ENCODE measurements around the gene FOXRED1. TPM values are rescaled to one million over a fixed set of nuclear protein-coding genes. Genes with fewer than 3 reads are reported as not detected.

The FOXRED1 gene
- total and polyA plus RNA-seq, 2 of the 13 experiments (the other 11 are each of a cell fraction or from before 2014, with no cell fraction given), result 29.6 to 42.9 TPM

- no peak for TF ChIP-seq ARNT (IDR thresholded peaks at IDR 0.05)
- peak; percentile 76; the same call in 1 of the 2 replicates for TF ChIP-seq FLYWCH1 (CRISPR knock-in tag; IDR thresholded peaks at IDR 0.05)
- TF ChIP-seq ZNF33A (CRISPR knock-in tag; IDR thresholded peaks at IDR 0.05; ENCODE audit: borderline replicate concordance), result 0 out of 2 replicates have a peak, but pooled peaks have one; percentile 63
- peak; percentile 98; the same call in 1 of the 2 replicates for TF ChIP-seq AHR (CRISPR knock-in tag; IDR thresholded peaks at IDR 0.05)
- no peak; the same call in 1 of the 2 replicates for TF ChIP-seq ZNF251 (CRISPR knock-in tag; IDR thresholded peaks at IDR 0.05)
- TF ChIP-seq ZNF274 (CRISPR knock-in tag; IDR thresholded peaks at IDR 0.05), result peak; percentile 98
- no peak for TF ChIP-seq RBAK (CRISPR knock-in tag; IDR thresholded peaks at IDR 0.05)
- no peak for TF ChIP-seq PHB2 (IDR thresholded peaks at IDR 0.05; ENCODE audit: partially characterized antibody)
- peak; percentile 66; the same call in 1 of the 2 replicates for TF ChIP-seq FOXM1 (CRISPR knock-in tag; IDR thresholded peaks at IDR 0.05)
- TF ChIP-seq ZNF589 (CRISPR knock-in tag; conservative IDR thresholded peaks at IDR 0.05), result peak; percentile 86; the same call in 1 of the 2 replicates
- TF ChIP-seq ZNF678 (CRISPR knock-in tag; IDR thresholded peaks at IDR 0.05), result no peak
- peak; percentile 79 for TF ChIP-seq ZNF891 (CRISPR knock-in tag; IDR thresholded peaks at IDR 0.05)
- peak; percentile 90 for TF ChIP-seq ZNF318 (CRISPR knock-in tag; IDR thresholded peaks at IDR 0.05)
- TF ChIP-seq NONO (IDR thresholded peaks at IDR 0.05), result no peak
- TF ChIP-seq NONO (CRISPR knock-in tag; conservative IDR thresholded peaks at IDR 0.05), result peak; percentile 96
- TF ChIP-seq IRF1 (CRISPR knock-in tag; IDR thresholded peaks at IDR 0.05; ENCODE audit: low read depth), result 0 out of 2 replicates have a peak, but pooled peaks have one; percentile 57
- peak; percentile 95; the same call in 1 of the 2 replicates for TF ChIP-seq KLF12 (CRISPR knock-in tag; IDR thresholded peaks at IDR 0.05; ENCODE audit: borderline replicate concordance)
- TF ChIP-seq YY1 (IDR thresholded peaks at IDR 0.05; ENCODE audit: insufficient read depth, insufficient replicate concordance, low read depth, low read length), result peak; percentile 94
- TF ChIP-seq NFE2L1 (CRISPR knock-in tag; IDR thresholded peaks at IDR 0.05; ENCODE audit: borderline replicate concordance), result peak; percentile 41; the same call in 1 of the 2 replicates
- TF ChIP-seq ZFX (CRISPR knock-in tag; IDR thresholded peaks at IDR 0.05; ENCODE audit: low read depth), result peak; percentile 100
- TF ChIP-seq GTF3A (CRISPR knock-in tag; conservative IDR thresholded peaks at IDR 0.05), result no peak
- peak; percentile 95 for TF ChIP-seq MYC (CRISPR knock-in tag; IDR thresholded peaks at IDR 0.05; ENCODE audit: borderline replicate concordance)
These were observed 34.9 kb downstream of the FOXRED1 start, which contains the start of gene DCPS (continued) for GRCh38 chr11:126303623-126304456.

Data from HepG2 (cell line).